DOHH2 (cell line): ENCODE measurements around the gene TSPAN4.

Source experiments
- EZH2phosphoT487 ChIP-seq: fragments of 200-600 bp; sonication (generic); IDR thresholded peaks from 2 replicates; pipeline ENCODE4 v1.6.1; 2017; ENCODE audit warnings: borderline replicate concordance, mild to moderate bottlenecking, antibody characterized with exemption, low read length, moderate library complexity, mixed read lengths
- TF ChIP-seq, protein P1 (sequence below): fragments of 200-600 bp; sonication (generic); IDR thresholded peaks from one replicate; pipeline ENCODE4 v1.5.1; 2014; ENCODE audit warnings: antibody characterized with exemption, mild to moderate bottlenecking, low read depth, low read length; ENCODE audit not compliant: poor library complexity, severe bottlenecking

DNA sequence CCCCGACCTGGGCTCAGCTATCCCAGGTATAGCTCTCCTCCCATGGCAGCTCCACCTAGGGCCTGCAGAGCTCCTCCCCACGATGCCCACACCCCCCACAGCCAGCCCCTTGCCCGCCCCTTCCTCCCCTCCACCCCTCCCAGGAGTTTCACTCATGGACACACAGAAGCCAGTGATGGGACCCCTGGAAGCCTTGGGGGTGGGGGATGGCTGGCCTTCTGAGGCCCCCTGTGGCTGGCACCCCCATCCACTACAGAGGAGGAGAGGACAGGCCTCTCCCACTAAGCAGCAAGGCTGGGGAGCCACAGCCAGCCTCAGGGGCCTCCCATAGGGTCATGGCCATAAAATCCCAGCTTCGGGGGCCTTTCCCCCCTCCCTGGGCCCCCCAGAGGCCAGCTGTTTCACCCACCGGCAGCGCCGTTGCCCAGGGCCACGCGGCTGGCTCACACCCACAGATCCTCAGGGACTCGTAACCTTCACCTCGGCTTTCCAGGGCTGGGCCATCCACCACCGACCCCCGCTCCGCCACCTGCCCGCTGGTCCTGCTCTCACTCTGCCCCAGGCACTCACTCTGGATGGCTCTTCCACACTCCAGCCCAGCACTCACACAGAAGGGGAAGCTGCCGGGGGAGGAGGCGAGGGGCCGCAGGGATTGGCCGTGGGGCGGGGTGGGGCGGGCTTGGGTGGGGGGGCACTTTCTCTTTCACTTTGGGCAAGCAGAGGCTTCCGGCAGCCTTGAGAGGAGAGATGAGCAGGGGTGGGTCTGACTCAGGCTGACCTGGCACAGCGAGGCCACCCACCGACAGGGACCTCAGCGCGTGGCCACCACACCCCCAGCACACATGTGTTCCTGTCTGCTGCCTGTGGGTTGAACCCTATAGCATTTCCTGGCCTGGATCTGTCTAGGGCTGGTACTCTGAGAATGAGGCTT lies 46.8 kb upstream of the TSPAN4 start:
- TF ChIP-seq, protein P1, sequence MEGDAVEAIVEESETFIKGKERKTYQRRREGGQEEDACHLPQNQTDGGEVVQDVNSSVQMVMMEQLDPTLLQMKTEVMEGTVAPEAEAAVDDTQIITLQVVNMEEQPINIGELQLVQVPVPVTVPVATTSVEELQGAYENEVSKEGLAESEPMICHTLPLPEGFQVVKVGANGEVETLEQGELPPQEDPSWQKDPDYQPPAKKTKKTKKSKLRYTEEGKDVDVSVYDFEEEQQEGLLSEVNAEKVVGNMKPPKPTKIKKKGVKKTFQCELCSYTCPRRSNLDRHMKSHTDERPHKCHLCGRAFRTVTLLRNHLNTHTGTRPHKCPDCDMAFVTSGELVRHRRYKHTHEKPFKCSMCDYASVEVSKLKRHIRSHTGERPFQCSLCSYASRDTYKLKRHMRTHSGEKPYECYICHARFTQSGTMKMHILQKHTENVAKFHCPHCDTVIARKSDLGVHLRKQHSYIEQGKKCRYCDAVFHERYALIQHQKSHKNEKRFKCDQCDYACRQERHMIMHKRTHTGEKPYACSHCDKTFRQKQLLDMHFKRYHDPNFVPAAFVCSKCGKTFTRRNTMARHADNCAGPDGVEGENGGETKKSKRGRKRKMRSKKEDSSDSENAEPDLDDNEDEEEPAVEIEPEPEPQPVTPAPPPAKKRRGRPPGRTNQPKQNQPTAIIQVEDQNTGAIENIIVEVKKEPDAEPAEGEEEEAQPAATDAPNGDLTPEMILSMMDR, result no peak
- no peak for TF ChIP-seq EZH2phosphoT487
